Vagina (tissue), 2 donors: ENCODE results near the gene HSF2BP. TPM values are rescaled to one million over a fixed set of nuclear protein-coding genes. Genes with fewer than 3 reads are reported as not detected.

Experiments
- DNase-seq, 2 donors: peaks; one replicate each; pipeline ENCODE4 v3.0.0-alpha.2; 2017; ENCODE audit errors: extremely low spot score in 2 of 2
- H3K27ac ChIP-seq: fragments of 200-600 bp; sonication (generic); one replicate; pipeline ENCODE4 v1.5.1; 2019
- H3K27me3 ChIP-seq: fragments of 200-600 bp; sonication (generic); one replicate; pipeline ENCODE4 v1.5.1; 2019
- H3K36me3 ChIP-seq, 2 donors: fragments of 200-600 bp; sonication (generic); one replicate each; pipeline ENCODE4 v1.5.1; 2017 to 2019
- H3K4me1 ChIP-seq: fragments of 200-600 bp; sonication (generic); one replicate; pipeline ENCODE4 v1.5.1; 2019
- H3K4me3 ChIP-seq, 2 donors: fragments of 200-600 bp; sonication (generic); 1 replicate in 1 of 2; 2 replicates in 1 of 2; pipeline ENCODE4 v1.5.1; 2016 to 2019
- H3K9me3 ChIP-seq: fragments of 200-600 bp; sonication (generic); one replicate; pipeline ENCODE4 v1.5.1; 2019
- CTCF ChIP-seq, 3 experiments: fragments of 450-650 bp in 2 of 3; fragments of 200-600 bp in 1 of 3; sonication (generic) in 1 of 3; IDR thresholded peaks; one replicate each; pipeline ENCODE4 v1.5.1; 2017 to 2019; ENCODE audit warnings: antibody characterized with exemption in 3 of 3, mild to moderate bottlenecking in 2 of 3, moderate library complexity in 2 of 3
- POLR2A ChIP-seq, 2 donors: fragments of 450-650 bp; IDR thresholded peaks; one replicate each; pipeline ENCODE4 v1.6.1; 2017; ENCODE audit warnings: antibody characterized with exemption in 2 of 2, mild to moderate bottlenecking in 2 of 2, moderate library complexity in 2 of 2
- POLR2AphosphoS5 ChIP-seq, 2 donors: sonication (generic); formaldehyde crosslinking; IDR thresholded peaks; one replicate each; pipeline ENCODE4 v1.9.0; 2017; ENCODE audit warnings: antibody characterized with exemption in 2 of 2, mild to moderate bottlenecking in 2 of 2, low read depth in 1 of 2; ENCODE audit not compliant: insufficient read depth in 1 of 2
- intact Hi-C: fragments of 100-400 bp; cut with DNase I; formaldehyde crosslinking; loops from one replicate; pipeline ENCODE4 v1.15.1; 2023
- total RNA-seq: library from RNA; depleted of rRNA; stranded (reverse); fragments of >200 nt; gene quantifications from one replicate; pipeline ENCODE4 v1.2.3, GENCODE V29; 2016

HSF2BP gene
- total RNA-seq, 1 donor from 2014 or later: 2.7 TPM

DNA sequence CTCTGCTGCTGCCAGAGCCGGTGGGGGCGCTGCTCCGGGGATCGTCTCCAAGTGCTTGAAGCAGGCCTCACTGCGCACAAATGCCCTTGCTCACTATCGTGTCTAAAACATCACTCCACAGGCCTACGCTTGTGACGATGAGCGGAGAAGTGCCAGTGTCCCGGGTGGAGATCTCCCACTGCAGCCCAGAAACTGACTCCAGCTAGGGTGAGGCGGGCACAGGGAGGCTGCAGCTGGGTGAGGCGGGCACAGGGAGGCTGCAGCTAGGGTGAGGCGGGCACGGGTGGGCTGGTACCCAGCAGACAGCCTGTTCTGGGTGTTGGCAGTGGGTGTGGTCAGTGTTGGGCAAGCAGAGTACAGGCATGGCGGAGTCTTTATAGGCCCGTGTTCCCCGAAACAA is 36.9 kb upstream of the HSF2BP start:
- no peaks in the 10 kb centered on the region for H3K4me1 ChIP-seq
- intact Hi-C loops: no loop called here
- no peak overlapping the region for H3K4me3 ChIP-seq
- H3K9me3 ChIP-seq: no peaks in the 10 kb centered on the region
- TF ChIP-seq POLR2AphosphoS5 (IDR thresholded peaks at IDR 0.05; ENCODE audit: insufficient read depth in 1 of 2, low read depth in 1 of 2): no peak
- no peak for DNase-seq
- no peaks in the 10 kb centered on the region for H3K27me3 ChIP-seq
- H3K36me3 ChIP-seq: peaks cover 0 to 25% of the 10 kb centered on the region in 2 donors
- no peak overlapping the region for H3K27ac ChIP-seq

- intact Hi-C loops: no loop called here
- peaks cover 0 to 39% of the 10 kb centered on the region in 2 donors for H3K36me3 ChIP-seq
Measured at GRCh38 chr21:43694437-43695079, 35.3 kb upstream of the HSF2BP start.

GRCh38 chr21:43693981-43694380 is 34.7 kb upstream of the HSF2BP start:
- intact Hi-C loops: no loop called here
- Histone ChIP-seq H3K27me3 (no peaks in the 10 kb centered on the region), H3K4me3 (no peak overlapping the region), H3K9me3 (no peaks in the 10 kb centered on the region), H3K27ac (no peak overlapping the region), H3K4me1 (no peaks in the 10 kb centered on the region), H3K36me3 (peaks cover 0 to 44% of the 10 kb centered on the region in 2 donors)
- DNase-seq: no peak
- no peak for TF ChIP-seq POLR2A (IDR thresholded peaks at IDR 0.05)
- TF ChIP-seq POLR2AphosphoS5 (IDR thresholded peaks at IDR 0.05; ENCODE audit: insufficient read depth in 1 of 2, low read depth in 1 of 2): no peak
- TF ChIP-seq CTCF (IDR thresholded peaks at IDR 0.05): no peak

More at GRCh38 chr21:43694437-43695079, 35.3 kb upstream of the HSF2BP start:
- H3K27me3 ChIP-seq: no peaks in the 10 kb centered on the region
- H3K4me1 ChIP-seq: no peaks in the 10 kb centered on the region
- H3K9me3 ChIP-seq: no peaks in the 10 kb centered on the region
- no peak for DNase-seq
- H3K4me3 ChIP-seq: no peak overlapping the region
- TF ChIP-seq POLR2A (IDR thresholded peaks at IDR 0.05) (no peak), POLR2AphosphoS5 (IDR thresholded peaks at IDR 0.05; ENCODE audit: insufficient read depth in 1 of 2, low read depth in 1 of 2) (no peak), CTCF (IDR thresholded peaks at IDR 0.05) (no peak)
- H3K27ac ChIP-seq: no peak overlapping the region

- Histone ChIP-seq H3K27ac (no peak overlapping the region), H3K4me1 (no peaks in the 10 kb centered on the region), H3K36me3 (peaks cover 0 to 54% of the 10 kb centered on the region in 2 donors), H3K9me3 (no peaks in the 10 kb centered on the region), H3K4me3 (no peak overlapping the region), H3K27me3 (no peaks in the 10 kb centered on the region)
- intact Hi-C loops: no loop called here
- no peak for TF ChIP-seq POLR2AphosphoS5 (IDR thresholded peaks at IDR 0.05; ENCODE audit: insufficient read depth in 1 of 2, low read depth in 1 of 2)
- DNase-seq: no peak
Measured at GRCh38 chr21:43692949-43693348, 33.7 kb upstream of the HSF2BP start.

DNA sequence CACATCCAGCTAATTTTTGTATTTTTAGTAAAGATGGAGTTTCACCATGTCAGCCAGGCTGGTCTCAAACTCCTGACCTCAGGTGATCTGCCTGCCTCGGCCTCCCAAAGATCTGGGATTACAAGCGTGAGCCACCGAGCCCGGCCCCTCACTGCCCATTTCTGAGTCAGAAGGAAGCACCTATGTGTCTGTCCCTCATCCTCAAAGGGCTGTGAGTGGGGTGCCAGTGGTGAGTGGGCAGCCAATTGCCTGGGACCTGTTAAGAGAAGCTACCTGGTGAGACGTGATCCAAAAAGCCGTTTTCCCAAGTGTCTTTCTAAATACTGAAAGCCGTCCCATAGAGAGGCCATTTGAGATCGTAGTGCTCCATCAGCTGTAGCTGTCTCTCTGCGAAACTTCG is 32.5 kb upstream of the HSF2BP start:
- H3K27me3 ChIP-seq: no peaks in the 10 kb centered on the region
- peaks cover 0 to 66% of the 10 kb centered on the region in 2 donors for H3K36me3 ChIP-seq
- TF ChIP-seq POLR2AphosphoS5 (IDR thresholded peaks at IDR 0.05; ENCODE audit: insufficient read depth in 1 of 2, low read depth in 1 of 2) (no peak), POLR2A (IDR thresholded peaks at IDR 0.05) (no peak), CTCF (IDR thresholded peaks at IDR 0.05) (no peak)
- DNase-seq: no peak
- H3K4me1 ChIP-seq: no peaks in the 10 kb centered on the region
- no peak overlapping the region for H3K4me3 ChIP-seq
- H3K27ac ChIP-seq: no peak overlapping the region
- intact Hi-C loops: no loop called here
- H3K9me3 ChIP-seq: no peaks in the 10 kb centered on the region

DNA sequence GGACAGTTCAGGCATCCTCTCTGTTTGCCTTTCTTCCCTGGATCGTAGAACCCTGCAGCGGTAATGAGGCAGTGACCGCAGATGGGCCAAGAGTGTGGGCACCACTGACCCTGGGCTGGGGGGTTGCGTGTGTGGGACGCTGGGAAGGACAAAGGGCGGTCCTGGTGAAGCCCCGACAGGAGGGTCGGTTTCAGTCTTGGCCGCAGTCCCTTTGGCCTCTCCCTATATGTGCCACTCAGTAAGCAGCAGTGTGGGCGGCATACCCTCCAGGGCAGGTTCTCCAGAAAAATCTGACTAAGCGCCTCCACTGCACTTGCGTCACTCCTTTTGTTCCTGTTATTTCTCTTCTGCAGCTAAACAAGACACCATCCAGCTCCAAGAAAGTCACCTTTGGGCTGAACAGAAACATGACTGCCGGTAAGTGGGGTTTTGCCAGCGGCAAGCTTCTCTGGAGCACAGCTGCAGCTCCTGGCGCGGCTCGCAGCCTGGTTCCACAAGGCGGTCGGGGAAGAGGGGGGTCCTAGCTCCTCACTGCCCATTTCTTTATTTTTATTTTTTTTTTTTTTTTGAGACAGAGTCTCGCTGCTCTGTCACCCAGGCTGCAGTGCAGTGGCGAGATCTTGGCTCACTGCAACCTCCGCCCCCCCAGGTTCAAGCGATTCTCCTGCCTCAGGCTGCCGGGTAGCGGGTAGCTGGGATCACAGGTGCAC is 32.0 kb upstream of the HSF2BP start:
- intact Hi-C loops: no loop called here
- Histone ChIP-seq H3K4me3 (no peak overlapping the region), H3K27me3 (no peaks in the 10 kb centered on the region), H3K9me3 (no peaks in the 10 kb centered on the region), H3K36me3 (peaks cover 0 to 71% of the 10 kb centered on the region in 2 donors), H3K4me1 (no peaks in the 10 kb centered on the region), H3K27ac (no peak overlapping the region)
- TF ChIP-seq CTCF (IDR thresholded peaks at IDR 0.05): no peak
- no peak for TF ChIP-seq POLR2A (IDR thresholded peaks at IDR 0.05)
- TF ChIP-seq POLR2AphosphoS5 (IDR thresholded peaks at IDR 0.05; ENCODE audit: insufficient read depth in 1 of 2, low read depth in 1 of 2): no peak
- DNase-seq: no peak
